Limb (tissue), 2 donors: ENCODE results near the gene NT5DC3.

Source experiments
- DNase-seq, 2 donors: peaks; one replicate each; pipeline ENCODE4 v3.0.0-alpha.2; 2016; ENCODE audit errors: extremely low spot score in 2 of 2

NT5DC3 gene

GRCh38 chr12:103833095-103833775, 7.8 kb downstream of the NT5DC3 start:
- no peak for DNase-seq

- no peak for DNase-seq
Measured at GRCh38 chr12:103832048-103832997, 8.7 kb downstream of the NT5DC3 start.

- DNase-seq, result no peak
Measured at GRCh38 chr12:103830730-103831320, 10.2 kb downstream of the NT5DC3 start.

- no peak for DNase-seq
Measured at GRCh38 chr12:103830025-103830725, 10.9 kb downstream of the NT5DC3 start.

GRCh38 chr12:103829092-103829491, 11.9 kb downstream of the NT5DC3 start:
- DNase-seq, result no peak

- no peak for DNase-seq
Measured at GRCh38 chr12:103827911-103828391, 13.1 kb downstream of the NT5DC3 start.

GRCh38 chr12:103824845-103825244, 16.2 kb downstream of the NT5DC3 start:
- DNase-seq, result no peak

- no peak for DNase-seq
Measured at GRCh38 chr12:103824290-103824689, 16.7 kb downstream of the NT5DC3 start.

- no peak for DNase-seq
Measured at GRCh38 chr12:103823871-103824270, 17.2 kb downstream of the NT5DC3 start.

GRCh38 chr12:103821773-103822172, 19.3 kb downstream of the NT5DC3 start:
- no peak for DNase-seq

- DNase-seq, result no peak
Measured at GRCh38 chr12:103820881-103821489, 20.0 kb downstream of the NT5DC3 start.

GRCh38 chr12:103820361-103820760, 20.7 kb downstream of the NT5DC3 start:
- no peak for DNase-seq

GRCh38 chr12:103819892-103820291, 21.1 kb downstream of the NT5DC3 start:
- DNase-seq, result no peak

GRCh38 chr12:103819312-103819711, 21.7 kb downstream of the NT5DC3 start:
- no peak for DNase-seq

- no peak for DNase-seq
Measured at GRCh38 chr12:103817791-103818190, 23.2 kb downstream of the NT5DC3 start.

- no peak for DNase-seq
Measured at GRCh38 chr12:103816663-103817062, 24.4 kb downstream of the NT5DC3 start.

- DNase-seq, result no peak
Measured at GRCh38 chr12:103814436-103814835, 26.6 kb downstream of the NT5DC3 start.

GRCh38 chr12:103813949-103814348, 27.1 kb downstream of the NT5DC3 start:
- DNase-seq, result no peak

GRCh38 chr12:103813426-103813825, 27.6 kb downstream of the NT5DC3 start:
- DNase-seq, result no peak

GRCh38 chr12:103812789-103813188, 28.2 kb downstream of the NT5DC3 start:
- DNase-seq, result no peak

- no peak for DNase-seq
Measured at GRCh38 chr12:103811791-103812190, 29.2 kb downstream of the NT5DC3 start.
